Measurements from ENCODE around the gene CYBC1. TPM values are rescaled to one million over a fixed set of nuclear protein-coding genes. Genes with fewer than 3 reads are reported as not detected.
"Not testable (repeated sequence)": the region's sequence is repeated elsewhere in the genome, so short reads cannot be mapped to it uniquely, and the experiment has no call there.

The CYBC1 gene
- total RNA-seq, 1 donor from 2014 or later = 35.5 TPM

GRCh38 chr17:82435601-82436583, 14.7 kb downstream of the CYBC1 start:
- peak; percentile 62 for ATAC-seq
- no peak for DNase-seq (ENCODE audit: low spot score)

GRCh38 chr17:82435103-82435502, 15.4 kb downstream of the CYBC1 start:
- DNase-seq (ENCODE audit: low spot score) = no peak
- no peak for ATAC-seq

DNA sequence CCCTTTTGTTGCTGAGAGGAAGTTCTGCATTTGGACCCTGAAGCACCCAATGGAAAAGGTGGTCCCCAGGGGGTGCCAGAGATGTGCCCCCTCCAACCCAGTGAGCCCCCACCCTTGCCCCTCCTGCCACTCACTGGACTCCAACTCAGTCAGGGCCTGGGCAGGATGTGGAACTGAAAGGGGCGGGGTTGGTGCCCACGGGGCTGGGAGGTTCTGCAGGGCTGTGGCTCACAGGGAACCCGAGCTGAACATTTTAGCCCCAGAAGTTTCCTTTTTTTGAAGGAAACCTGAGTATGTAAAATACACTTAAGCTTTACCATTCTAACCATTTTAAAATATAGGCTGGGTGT, 16.4 kb downstream of the CYBC1 start:
- no peak for DNase-seq (ENCODE audit: low spot score)
- no peak for ATAC-seq

DNA sequence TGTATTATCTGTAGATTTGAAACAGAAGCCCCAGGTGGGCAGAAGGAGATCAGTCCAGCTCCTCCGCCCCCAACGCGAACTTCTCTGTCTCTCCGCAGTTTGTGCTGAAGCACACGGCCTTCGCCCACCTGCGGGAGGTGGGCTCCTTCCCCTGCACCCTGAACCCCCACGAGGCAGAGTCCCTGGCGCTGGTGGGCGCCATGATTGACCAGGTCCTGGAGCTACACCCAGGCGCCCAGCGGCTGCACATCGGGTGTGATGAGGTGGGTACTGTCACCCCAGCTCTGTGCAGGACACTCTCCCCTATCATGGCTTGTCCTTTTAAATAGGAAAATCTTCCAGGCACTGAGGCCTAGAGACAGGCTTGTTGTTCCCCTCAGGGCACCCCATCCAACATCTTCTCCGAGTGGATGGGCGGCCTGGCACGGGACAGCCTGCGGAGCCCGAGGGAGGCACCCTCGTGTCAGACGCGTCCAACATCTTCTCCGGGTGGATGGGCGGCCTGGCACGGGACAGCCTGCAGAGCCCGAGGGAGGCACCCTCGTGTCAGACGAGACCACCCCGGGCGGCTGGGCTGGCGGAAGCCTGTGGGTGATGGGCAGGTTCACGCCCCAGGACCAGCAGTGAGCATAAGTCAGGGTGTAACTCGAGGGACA, 16.9 kb downstream of the CYBC1 start:
- ATAC-seq (no peak), DNase-seq (ENCODE audit: low spot score) (no peak)

- ATAC-seq (no peak), DNase-seq (ENCODE audit: low spot score) (no peak)
Measured at GRCh38 chr17:82432017-82432416, 18.5 kb downstream of the CYBC1 start.

DNA sequence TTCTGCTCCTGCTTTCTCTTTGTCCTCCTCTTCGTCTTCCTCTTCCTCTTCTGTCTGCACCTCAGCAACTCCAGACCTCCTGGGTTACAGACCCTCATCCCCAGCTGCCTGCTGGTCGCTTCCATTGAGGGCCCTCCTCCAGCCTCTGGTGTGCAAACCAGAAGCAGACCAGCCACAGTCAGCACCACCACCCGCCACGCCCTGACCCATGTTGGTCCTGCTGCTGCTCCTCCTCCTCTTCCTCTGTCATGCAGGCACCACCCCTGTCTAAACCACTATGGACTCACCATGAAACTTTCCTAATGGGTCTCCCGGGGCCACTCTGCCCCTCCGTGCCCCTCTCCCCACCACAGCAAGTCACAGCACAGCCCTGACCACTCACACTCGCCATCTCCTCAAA, 20.7 kb downstream of the CYBC1 start:
- no peak for ATAC-seq
- DNase-seq (ENCODE audit: low spot score) = no peak

DNA sequence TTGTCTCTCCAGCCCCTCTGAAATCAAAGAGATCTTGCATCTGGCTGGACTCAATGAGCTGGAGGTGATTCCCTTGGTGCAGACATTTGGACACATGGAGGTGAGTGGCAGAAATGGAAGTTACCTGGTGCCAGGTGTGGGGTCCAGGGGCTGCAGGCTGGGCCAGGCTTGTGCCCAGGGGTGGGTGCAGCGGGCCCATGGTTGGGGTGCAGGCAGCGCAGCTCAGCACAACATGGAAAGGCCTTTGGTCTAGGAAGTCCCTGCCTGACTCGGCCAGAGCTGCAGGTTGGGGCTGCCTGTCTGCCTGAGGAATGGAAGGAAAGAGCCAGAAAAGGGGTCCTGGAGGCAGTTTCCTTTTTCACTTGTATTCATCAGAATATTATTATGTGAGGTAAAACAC, 22.0 kb downstream of the CYBC1 start:
- ATAC-seq (no peak), DNase-seq (ENCODE audit: low spot score) (no peak)

DNA sequence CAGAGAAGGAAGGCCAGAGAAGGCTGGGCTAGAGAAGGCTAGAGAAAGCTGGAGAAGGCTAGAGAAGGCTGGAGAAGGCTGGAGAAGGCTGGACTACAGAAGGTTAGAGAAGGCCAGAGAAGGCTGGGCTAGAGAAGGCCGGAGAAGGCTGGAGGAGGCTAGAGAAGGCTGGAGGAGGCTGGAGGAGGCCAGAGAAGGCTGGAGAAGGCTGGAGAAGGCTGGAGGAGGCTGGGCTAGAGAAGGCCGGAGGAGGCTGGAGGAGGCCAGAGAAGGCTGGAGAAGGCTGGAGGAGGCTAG, 25.7 kb downstream of the CYBC1 start:
- DNase-seq (ENCODE audit: low spot score) = no peak
- ATAC-seq = no peak

GRCh38 chr17:82424001-82424862, 26.3 kb downstream of the CYBC1 start:
- peak; percentile 41 for ATAC-seq
- DNase-seq (ENCODE audit: low spot score) = no peak

DNA sequence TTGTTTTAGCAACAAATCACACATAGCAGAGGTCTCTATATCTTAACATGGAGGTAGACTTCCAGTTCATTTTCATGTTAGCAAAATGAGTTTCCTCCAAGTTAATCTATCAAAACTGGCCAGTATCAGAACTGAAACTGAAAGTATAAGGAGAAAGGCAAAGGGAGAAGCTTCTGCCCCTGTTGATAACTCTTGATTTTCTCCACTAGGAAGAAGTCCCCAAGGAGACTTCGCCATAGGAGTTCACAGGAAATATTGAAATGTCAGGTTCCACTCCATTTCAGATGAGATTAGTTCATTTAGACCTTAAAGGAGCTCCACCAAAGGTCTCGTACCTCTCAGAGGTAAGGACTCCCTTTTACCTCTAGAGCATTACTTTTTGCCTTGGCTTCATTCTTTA, 31.0 kb downstream of the CYBC1 start:
- DNase-seq (ENCODE audit: low spot score) (no peak), ATAC-seq (no peak)

- DNase-seq (ENCODE audit: low spot score) (peak; percentile 90), ATAC-seq (peak; percentile 93)
Measured at GRCh38 chr17:82418001-82418986, 32.3 kb downstream of the CYBC1 start, which contains the start of the genes HEXD and OGFOD3. Gene HEXD (plus strand): TSS chr17:82418347. CDS start chr17:82419800, 1,453 bp downstream. Gene OGFOD3 (minus strand): TSS chr17:82418586. CDS start chr17:82418485, 101 bp downstream.

DNA sequence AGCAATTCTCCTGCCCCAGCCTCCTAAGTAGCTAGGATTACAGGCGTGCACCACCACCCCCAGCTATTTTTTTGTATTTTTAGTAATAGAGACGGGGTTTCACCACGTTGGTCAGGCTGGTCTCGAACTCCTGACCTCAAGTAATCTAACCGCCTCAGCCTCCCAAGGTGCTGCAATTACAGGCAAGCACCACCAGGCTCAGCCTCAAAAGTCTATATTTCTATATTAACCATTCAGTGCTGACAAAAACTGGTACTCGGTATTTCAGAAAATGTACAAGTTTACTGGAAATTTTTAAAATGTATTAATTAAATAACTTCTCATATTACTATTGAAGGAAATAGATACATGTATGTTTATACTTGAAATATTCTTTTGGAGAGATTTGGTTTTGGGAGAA, 33.8 kb downstream of the CYBC1 start:
- ATAC-seq (no peak), DNase-seq (ENCODE audit: low spot score) (no peak)

- DNase-seq (ENCODE audit: low spot score) (no peak), ATAC-seq (no peak)
Measured at GRCh38 chr17:82416264-82416663, 34.3 kb downstream of the CYBC1 start.

DNA sequence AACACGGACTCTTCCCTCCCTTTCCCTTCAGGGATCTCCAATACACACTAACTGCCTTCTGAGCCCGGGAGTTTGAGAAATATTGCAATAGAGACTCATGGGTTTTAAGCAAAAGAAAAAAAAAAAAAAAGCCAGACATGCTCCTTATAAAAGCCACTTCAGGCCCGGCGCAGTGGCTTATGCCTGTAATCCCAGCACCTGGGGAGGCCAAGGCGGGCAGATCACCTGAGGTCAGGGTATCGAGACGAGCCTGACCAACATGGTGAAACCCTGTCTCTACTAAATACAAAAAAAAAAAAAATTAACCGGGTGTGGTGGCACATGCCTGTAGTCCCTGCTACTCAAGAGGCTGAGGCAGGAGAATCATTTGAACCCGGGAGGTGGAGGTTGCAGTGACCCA, 34.8 kb downstream of the CYBC1 start:
- no peak for DNase-seq (ENCODE audit: low spot score)
- no peak for ATAC-seq

GRCh38 chr17:82415336-82415735, 35.2 kb downstream of the CYBC1 start:
- DNase-seq (ENCODE audit: low spot score) (no peak), ATAC-seq (no peak)

DNA sequence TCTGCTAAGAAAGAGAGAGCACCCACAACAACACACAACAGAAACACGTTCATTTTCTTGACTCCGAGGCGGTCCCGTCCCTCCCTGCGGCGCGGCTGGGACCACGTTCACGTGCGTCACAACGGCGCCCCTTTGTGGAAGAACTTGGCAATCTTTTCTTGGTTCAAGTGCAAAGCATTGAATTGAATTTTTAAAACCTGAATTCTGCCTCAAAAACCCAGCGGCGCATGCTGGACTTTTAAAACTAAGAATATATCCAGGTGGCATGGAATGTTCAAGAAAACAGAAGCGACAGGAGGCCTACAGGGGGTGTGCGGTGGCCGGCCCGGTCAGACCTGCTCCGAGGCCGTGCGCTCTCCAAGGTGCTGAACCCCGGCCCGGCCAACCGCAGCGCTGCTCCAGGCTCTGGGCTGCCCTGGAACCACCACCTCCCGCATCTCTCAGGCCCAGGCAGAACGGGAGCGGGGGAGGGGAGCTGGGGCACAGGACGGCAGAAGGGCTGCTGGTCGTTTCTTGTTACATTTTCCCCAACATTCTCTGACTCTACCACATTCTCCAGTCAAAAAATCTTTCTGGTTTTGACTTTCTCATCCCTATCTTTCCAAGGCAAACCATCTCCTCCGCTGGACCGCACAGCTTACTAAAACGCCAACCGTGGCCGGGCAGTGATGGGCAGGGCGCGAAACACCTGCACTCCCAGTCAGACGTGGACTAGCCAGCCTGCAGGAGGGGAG, 35.8 kb downstream of the CYBC1 start:
- ATAC-seq (peak; percentile 63), DNase-seq (ENCODE audit: low spot score) (peak; percentile 73)

GRCh38 chr17:82412535-82413520, 37.7 kb downstream of the CYBC1 start:
- DNase-seq (ENCODE audit: low spot score) = no peak
- ATAC-seq = peak; percentile 44

DNA sequence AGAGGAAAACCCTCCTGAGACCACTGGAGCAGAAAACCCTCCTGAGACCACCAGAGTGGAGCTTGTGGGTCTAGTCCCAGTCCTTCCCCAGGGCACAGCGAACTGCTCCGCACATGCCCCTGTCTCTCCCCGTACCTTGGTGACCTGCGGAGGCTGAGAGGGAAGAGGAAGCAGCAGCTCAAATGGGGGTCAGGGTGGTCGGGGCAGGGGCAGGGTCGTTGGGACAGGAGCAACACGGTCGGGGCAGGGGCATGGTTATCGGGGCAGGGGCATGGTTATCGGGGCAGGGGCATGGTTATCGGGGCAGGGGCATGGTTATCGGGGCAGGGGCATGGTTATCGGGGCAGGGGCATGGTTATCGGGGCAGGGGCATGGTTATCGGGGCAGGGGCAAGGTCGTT, 38.5 kb downstream of the CYBC1 start:
- ATAC-seq = not testable (repeated sequence)

More for the DNA sequence above, 38.5 kb downstream of the CYBC1 start:
- DNase-seq (ENCODE audit: low spot score) = not testable (repeated sequence)
